Measurements from ENCODE around the gene SYT14.

Gene SYT14

DNA sequence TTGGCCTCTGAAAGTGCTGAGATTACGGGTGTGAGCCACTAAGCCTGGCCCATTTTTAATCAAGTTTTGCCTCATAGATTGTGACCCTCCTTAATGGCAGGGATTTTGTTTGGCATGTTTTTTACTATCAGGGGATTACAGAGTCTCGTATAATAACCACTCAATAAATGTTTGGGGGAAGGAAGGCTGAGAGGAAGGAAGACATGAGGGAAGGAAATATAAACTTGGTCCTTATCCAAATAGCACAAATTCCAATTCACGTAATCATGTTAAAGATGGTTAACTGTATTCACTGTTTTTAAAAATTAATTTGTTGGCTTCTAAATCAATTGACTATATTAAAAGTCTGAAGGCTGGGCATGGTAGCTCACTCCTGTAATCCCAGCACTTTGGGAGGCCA, 263.7 kb downstream of the SYT14 start:
- no peak overlapping the region for H3K27ac Mint-ChIP-seq
- no peaks in the 10 kb centered on the region for H3K9me3 Mint-ChIP-seq
- H3K36me3 Mint-ChIP-seq (ENCODE audit: low read depth), result no peaks in the 10 kb centered on the region
- no peaks in the 10 kb centered on the region for H3K4me1 Mint-ChIP-seq (ENCODE audit: low read depth)
- peaks cover 3% of the 10 kb centered on the region for H3K27me3 Mint-ChIP-seq (ENCODE audit: low read depth)
- H3K4me3 Mint-ChIP-seq, result no peak overlapping the region

- Mint-ChIP-seq H3K27me3 (ENCODE audit: low read depth) (peaks cover 3% of the 10 kb centered on the region), H3K27ac (no peak overlapping the region), H3K4me3 (no peak overlapping the region)
These were observed 269.8 kb downstream of the SYT14 start for GRCh38 chr1:210207597-210208450.

GRCh38 chr1:210213335-210213734, 275.3 kb downstream of the SYT14 start:
- H3K4me1 Mint-ChIP-seq (ENCODE audit: low read depth), result no peaks in the 10 kb centered on the region
- no peak overlapping the region for H3K4me3 Mint-ChIP-seq
- no peaks in the 10 kb centered on the region for H3K36me3 Mint-ChIP-seq (ENCODE audit: low read depth)
- no peak overlapping the region for H3K27ac Mint-ChIP-seq
- no peaks in the 10 kb centered on the region for H3K9me3 Mint-ChIP-seq
- no peaks in the 10 kb centered on the region for H3K27me3 Mint-ChIP-seq (ENCODE audit: low read depth)

More at GRCh38 chr1:210207597-210208450, 269.8 kb downstream of the SYT14 start:
- Mint-ChIP-seq H3K9me3 (no peaks in the 10 kb centered on the region), H3K36me3 (ENCODE audit: low read depth) (no peaks in the 10 kb centered on the region), H3K4me1 (ENCODE audit: low read depth) (no peaks in the 10 kb centered on the region)

DNA sequence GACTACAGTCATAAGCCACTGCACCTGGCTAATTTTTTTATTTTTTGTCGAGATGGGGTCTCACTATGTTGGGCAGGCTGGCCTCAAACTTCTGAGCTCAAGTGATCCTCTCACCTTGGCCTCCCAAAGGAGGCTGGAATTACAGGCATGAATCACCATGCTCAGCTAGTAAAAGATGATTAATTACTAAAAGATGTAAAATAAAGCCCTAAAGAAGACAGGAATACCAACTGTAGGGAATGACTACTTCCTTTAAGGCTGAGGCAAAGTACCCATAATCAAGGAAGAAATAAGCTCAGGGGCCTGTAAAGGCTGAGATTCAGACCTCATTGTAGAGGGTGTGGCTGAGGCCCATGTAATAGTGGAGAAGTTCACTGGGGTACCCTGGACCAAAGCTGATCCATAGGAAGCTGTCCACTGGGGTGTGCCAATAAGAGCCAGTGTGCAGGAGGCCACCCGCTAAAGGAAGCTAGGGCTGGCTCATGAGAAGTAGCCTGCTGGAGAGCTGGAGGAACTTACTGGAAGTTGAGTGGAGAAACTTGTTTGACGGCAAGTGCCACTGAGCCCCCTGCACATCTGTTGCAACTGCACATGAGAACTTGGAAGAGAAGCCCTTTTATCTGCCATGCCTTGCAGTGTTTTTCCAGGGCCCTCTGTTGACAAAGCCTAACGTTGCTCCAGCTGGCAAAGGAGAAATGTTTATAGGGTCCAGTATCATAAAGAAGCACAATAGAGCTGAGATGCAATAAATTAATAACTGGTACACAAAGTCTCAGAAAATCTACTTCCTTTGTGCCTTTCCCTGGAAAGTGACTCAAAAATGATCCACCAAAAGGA, 276.8 kb downstream of the SYT14 start:
- Mint-ChIP-seq H3K4me1 (ENCODE audit: low read depth) (no peaks in the 10 kb centered on the region), H3K36me3 (ENCODE audit: low read depth) (no peaks in the 10 kb centered on the region), H3K27me3 (ENCODE audit: low read depth) (no peaks in the 10 kb centered on the region), H3K27ac (no peak overlapping the region), H3K4me3 (no peak overlapping the region), H3K9me3 (no peaks in the 10 kb centered on the region)

GRCh38 chr1:210217482-210217881, 279.5 kb downstream of the SYT14 start:
- Mint-ChIP-seq H3K27me3 (ENCODE audit: low read depth) (peaks cover 4% of the 10 kb centered on the region), H3K4me3 (no peak overlapping the region), H3K36me3 (ENCODE audit: low read depth) (no peaks in the 10 kb centered on the region), H3K9me3 (no peaks in the 10 kb centered on the region), H3K27ac (no peak overlapping the region), H3K4me1 (ENCODE audit: low read depth) (no peaks in the 10 kb centered on the region)

DNA sequence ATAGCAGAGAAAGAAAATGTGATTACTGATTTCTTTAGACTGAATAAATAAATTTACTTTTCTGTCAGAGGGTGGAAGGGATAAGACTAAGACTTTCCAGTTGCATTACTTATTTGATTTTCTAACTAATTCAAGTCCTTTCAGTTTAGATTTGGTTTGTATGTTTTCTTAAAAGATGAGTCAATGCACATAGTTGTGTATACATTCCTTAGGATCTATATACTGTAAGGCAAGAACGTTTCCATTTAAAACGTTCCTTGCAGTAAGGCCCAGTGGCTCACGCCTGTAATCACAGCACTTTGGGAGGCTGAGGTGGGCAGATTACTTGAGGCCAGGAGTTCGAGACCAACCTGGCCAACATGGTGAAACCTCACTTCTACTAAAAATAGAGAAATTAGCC, 280.0 kb downstream of the SYT14 start:
- Mint-ChIP-seq H3K9me3 (no peaks in the 10 kb centered on the region), H3K36me3 (ENCODE audit: low read depth) (no peaks in the 10 kb centered on the region), H3K4me3 (no peak overlapping the region), H3K27me3 (ENCODE audit: low read depth) (peaks cover 4% of the 10 kb centered on the region), H3K27ac (no peak overlapping the region), H3K4me1 (ENCODE audit: low read depth) (no peaks in the 10 kb centered on the region)
